ENCODE measurements around the gene ATP5F1A.
"Not testable (repeated sequence)": the region's sequence is repeated elsewhere in the genome, so short reads cannot be mapped to it uniquely, and the experiment has no call there.

Gene ATP5F1A

GRCh38 chr18:46072959-46073358 is 25.1 kb downstream of the ATP5F1A start:
- DNase-seq: no peak

- no peak for DNase-seq
Measured at GRCh38 chr18:46072376-46072867, 25.7 kb downstream of the ATP5F1A start.

GRCh38 chr18:46071653-46072375 is 26.3 kb downstream of the ATP5F1A start, which contains the start of gene PSTPIP2:
Gene PSTPIP2, minus strand, starts transcription at chr18:46072260. Its CDS starts 72 bp downstream, at chr18:46072188.
- peak; percentile 51 for DNase-seq

GRCh38 chr18:46070815-46071652 is 27.1 kb downstream of the ATP5F1A start:
- peak; percentile 79 for DNase-seq

- DNase-seq: no peak
Measured at GRCh38 chr18:46070232-46070631, 27.9 kb downstream of the ATP5F1A start.

GRCh38 chr18:46069524-46069923 is 28.6 kb downstream of the ATP5F1A start:
- no peak for DNase-seq

- no peak for DNase-seq
Measured at GRCh38 chr18:46068763-46069162, 29.3 kb downstream of the ATP5F1A start.

- DNase-seq: peak; percentile 16
Measured at GRCh38 chr18:46067438-46068007, 30.6 kb downstream of the ATP5F1A start.

GRCh38 chr18:46062781-46063180 is 35.3 kb downstream of the ATP5F1A start:
- no peak for DNase-seq

- DNase-seq: no peak
Measured at GRCh38 chr18:46061796-46062195, 36.3 kb downstream of the ATP5F1A start.

- no peak for DNase-seq
Measured at GRCh38 chr18:46061387-46061786, 36.7 kb downstream of the ATP5F1A start.

- peak; percentile 33 for DNase-seq
Measured at GRCh38 chr18:46060359-46060841, 37.7 kb downstream of the ATP5F1A start.

GRCh38 chr18:46055838-46056230 is 42.3 kb downstream of the ATP5F1A start:
- no peak for DNase-seq

GRCh38 chr18:46054956-46055837 is 42.9 kb downstream of the ATP5F1A start:
- peak; percentile 41 for DNase-seq

- DNase-seq: no peak
Measured at GRCh38 chr18:46053368-46054095, 44.6 kb downstream of the ATP5F1A start.

GRCh38 chr18:46051731-46052461 is 46.2 kb downstream of the ATP5F1A start:
- no peak for DNase-seq

- no peak for DNase-seq
Measured at GRCh38 chr18:46050268-46050667, 47.8 kb downstream of the ATP5F1A start.

GRCh38 chr18:46048641-46049040 is 49.5 kb downstream of the ATP5F1A start:
- no peak for DNase-seq

GRCh38 chr18:46047369-46047768 is 50.7 kb downstream of the ATP5F1A start:
- DNase-seq: not testable (repeated sequence)

- no peak for DNase-seq
Measured at GRCh38 chr18:46046688-46047087, 51.4 kb downstream of the ATP5F1A start.

GRCh38 chr18:46046126-46046525 is 52.0 kb downstream of the ATP5F1A start:
- no peak for DNase-seq

Measured in MV-4-11 (cell line).